GM12873 (cell line): ENCODE measurements around the gene MALAT1.

Source experiments
- CTCF ChIP-seq: IDR thresholded peaks from 2 replicates; pipeline ENCODE4 v1.5.1; 2012; ENCODE audit warnings: low read depth, mild to moderate bottlenecking, moderate library complexity, low read length, control low read depth; ENCODE audit not compliant: insufficient read depth; ENCODE audit errors: missing control alignments

MALAT1 gene

GRCh38 chr11:65538915-65539743 is 40.3 kb downstream of the MALAT1 start:
- TF ChIP-seq CTCF: no peak

GRCh38 chr11:65539744-65540289 is 41.0 kb downstream of the MALAT1 start:
- no peak for TF ChIP-seq CTCF

- peak; percentile 80 for TF ChIP-seq CTCF
Measured at GRCh38 chr11:65540290-65541092, 41.6 kb downstream of the MALAT1 start.

GRCh38 chr11:65541093-65541982 is 42.5 kb downstream of the MALAT1 start:
- no peak for TF ChIP-seq CTCF

GRCh38 chr11:65542738-65543390 is 44.0 kb downstream of the MALAT1 start:
- TF ChIP-seq CTCF: no peak

- TF ChIP-seq CTCF: no peak
Measured at GRCh38 chr11:65545853-65546216, 47.0 kb downstream of the MALAT1 start.
